GM19043 (cell line): ENCODE measurements around the gene ARID3B.
"Not testable (repeated sequence)": the region's sequence is repeated elsewhere in the genome, so short reads cannot be mapped to it uniquely, and the experiment has no call there.

ENCODE experiments used
- ATAC-seq: cut with Tn5 transposase; IDR thresholded peaks from one replicate; pipeline ENCODE4 v1.9.1; 2021; ENCODE audit warnings: low read depth; ENCODE audit not compliant: unreplicated experiment

The ARID3B gene, protein sequence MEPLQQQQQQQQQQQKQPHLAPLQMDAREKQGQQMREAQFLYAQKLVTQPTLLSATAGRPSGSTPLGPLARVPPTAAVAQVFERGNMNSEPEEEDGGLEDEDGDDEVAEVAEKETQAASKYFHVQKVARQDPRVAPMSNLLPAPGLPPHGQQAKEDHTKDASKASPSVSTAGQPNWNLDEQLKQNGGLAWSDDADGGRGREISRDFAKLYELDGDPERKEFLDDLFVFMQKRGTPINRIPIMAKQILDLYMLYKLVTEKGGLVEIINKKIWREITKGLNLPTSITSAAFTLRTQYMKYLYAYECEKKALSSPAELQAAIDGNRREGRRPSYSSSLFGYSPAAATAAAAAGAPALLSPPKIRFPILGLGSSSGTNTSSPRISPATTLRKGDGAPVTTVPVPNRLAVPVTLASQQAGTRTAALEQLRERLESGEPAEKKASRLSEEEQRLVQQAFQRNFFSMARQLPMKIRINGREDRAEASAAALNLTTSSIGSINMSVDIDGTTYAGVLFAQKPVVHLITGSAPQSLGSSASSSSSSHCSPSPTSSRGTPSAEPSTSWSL

DNA sequence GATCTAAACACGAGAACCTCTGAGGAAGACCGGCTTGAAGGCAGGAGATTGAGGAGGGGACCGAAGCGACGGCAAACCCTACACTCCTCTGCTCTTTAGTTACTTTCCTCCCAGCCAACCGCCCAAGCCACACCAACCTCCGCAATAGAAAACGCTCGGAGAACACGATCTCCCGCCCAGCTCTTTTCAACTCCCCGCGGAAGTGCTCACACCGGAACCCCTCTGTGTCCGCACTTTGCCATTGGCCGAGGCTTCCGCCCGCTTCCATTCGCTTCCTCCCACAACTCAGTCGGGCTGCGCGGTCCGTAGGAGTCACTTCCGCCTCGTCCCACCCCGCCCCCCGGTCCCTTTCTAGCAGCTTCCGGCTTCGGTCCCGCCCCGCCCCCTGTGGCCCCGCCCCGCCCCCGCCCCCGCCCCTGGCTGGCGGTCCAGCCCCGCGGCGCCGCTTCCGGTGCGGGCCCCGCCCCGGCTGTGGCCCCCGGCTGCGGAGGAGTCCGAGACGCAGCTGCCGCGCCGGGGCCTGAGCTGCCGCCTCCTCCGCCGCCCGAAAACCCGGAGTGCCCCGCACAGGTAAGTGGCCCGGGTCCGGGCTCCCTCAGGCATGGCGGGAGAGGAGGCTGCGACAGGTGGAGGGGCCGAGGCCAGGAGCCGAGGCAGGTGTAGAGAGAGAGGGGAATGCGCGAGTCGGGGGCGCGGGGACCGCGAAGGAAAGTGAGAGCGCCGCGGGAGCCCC lies at the start of gene ARID3B:
Gene ARID3B (plus strand): TSS at position 460 of the 733 bp plus-strand sequence. CDS start 2,717 bp downstream, outside the sequence.
- peak; percentile 84 for ATAC-seq

DNA sequence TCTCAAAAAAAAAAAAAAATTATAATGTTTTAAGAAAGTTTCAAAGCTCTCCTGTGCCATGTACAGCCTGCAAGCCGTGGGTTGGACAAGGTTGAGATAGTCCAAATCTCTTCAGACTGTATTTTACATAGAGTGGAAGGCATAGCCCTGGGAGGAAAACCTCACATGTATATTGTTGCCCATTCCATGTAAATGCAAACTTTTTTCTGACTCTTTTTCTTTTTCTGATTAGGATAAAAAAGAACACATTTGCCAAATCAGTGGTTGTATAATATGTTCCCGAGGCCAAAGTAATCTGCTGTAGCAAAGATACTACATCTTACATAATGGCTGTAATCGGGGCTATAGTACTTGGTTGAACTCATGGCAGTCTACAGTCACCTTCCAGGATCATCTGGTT lies 44.4 kb upstream of the ARID3B start:
- ATAC-seq, result no peak

DNA sequence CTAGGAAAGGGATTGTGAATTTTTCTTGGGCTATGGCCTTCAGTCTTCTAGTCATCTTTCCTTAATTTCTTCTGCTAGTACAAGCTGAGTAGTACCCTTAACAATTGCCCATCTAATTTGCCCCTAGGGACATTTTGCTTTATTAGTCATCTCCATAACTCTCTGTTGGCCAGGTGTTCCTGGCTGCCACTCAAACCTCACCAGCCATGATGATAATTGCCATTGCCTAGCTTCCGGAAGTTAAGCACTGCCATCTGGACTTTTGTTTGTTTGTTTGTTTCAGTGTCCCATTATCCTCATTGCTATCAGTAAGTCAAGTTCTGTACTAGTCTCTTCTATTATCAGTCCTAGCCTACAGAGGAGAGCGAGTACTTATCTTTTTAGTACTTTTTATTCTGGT lies 43.4 kb upstream of the ARID3B start:
- ATAC-seq, result no peak

DNA sequence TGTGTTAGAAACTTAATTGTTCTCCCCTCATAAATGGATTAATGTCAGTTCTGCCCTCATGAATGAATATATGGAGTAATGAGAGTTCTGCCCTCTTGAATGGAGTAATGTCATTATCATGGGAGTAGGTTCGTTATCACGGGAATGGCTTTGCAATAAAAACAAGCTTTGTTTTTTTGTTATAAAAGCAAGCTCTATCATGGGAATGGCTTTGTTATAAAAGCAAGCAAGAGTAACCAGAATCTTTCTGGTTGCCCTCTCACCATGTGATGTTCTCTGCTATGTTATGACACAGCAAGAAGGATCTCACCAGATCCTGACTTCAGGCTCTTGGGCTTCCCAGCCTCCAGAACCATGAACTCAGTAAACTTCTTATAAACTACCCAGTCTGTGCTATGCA lies 41.7 kb upstream of the ARID3B start:
- ATAC-seq, result no peak

DNA sequence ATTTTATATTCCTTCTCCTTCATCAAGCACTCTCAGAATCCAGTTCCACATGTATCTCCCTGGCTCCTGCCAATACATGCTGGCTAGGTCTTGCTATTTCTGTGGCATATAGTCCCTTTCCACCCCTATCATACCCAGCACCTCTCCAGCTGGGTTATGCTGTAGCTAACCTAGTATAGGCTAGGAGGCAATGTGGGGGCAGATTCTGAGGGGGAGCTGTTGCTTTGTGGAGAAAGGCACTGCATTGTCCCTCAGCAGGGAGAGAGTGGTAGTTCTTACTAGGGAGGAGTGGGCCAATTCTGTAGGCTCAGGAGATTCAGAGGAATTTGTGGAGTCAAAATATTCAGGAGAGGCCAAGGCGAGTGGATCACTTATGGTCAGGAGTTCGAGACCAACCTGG lies 40.6 kb upstream of the ARID3B start:
- no peak for ATAC-seq

DNA sequence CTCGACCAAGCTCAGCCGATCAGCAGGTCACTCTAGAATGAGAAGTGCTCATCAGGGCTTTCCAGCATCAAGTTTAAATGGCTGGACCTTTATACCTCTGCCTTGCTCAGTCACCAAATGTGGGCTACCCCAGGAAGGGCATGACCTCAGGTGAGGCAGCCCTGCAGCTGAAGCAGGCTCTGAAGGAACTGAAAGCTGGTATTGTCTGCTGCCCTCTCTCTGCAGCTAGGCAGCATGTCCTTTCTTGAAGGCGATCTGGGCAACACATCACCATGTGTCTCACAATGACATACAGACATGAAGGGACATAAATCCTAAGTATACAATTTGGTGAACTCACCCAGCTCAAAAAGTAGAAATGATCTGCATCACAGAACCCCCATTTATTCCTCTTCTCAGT lies 38.7 kb upstream of the ARID3B start:
- no peak for ATAC-seq

DNA sequence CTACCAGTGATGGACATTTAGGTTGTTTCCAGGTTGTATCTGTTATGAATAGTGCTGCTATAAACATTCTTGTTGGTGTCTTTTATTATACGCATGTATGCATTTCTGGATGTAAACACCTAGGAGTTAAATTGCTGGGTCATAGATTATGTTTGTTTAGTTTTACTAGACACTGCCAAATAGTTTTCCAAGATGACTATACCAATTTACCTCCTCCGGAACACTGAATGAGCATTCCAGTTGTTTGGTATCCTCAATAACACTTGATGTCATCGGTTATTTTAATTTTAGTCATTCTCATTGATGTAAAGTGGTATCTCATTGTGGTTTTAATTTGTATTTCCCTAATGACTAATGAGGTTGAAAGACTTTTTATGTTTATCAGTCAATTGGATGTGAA lies 36.6 kb upstream of the ARID3B start:
- no peak for ATAC-seq

DNA sequence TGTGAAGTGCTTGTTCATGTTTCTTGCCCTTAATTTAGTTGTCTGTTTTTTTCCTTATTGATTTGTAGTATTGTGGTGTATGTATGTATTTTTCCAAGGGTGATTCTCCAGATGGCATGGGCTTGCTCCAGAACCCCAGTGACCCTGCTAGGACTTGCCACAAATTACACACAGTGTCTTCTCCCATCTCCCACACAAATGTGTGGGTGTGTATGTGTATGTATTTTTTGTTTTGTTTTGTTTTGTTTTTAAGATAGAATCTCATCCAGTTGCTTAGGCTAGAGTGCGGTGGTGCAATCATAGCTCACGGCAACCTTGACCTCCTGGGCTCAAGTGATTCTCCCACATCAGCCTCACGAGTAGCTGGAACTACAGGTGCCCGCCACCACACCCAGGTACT lies 36.2 kb upstream of the ARID3B start:
- no peak for ATAC-seq

DNA sequence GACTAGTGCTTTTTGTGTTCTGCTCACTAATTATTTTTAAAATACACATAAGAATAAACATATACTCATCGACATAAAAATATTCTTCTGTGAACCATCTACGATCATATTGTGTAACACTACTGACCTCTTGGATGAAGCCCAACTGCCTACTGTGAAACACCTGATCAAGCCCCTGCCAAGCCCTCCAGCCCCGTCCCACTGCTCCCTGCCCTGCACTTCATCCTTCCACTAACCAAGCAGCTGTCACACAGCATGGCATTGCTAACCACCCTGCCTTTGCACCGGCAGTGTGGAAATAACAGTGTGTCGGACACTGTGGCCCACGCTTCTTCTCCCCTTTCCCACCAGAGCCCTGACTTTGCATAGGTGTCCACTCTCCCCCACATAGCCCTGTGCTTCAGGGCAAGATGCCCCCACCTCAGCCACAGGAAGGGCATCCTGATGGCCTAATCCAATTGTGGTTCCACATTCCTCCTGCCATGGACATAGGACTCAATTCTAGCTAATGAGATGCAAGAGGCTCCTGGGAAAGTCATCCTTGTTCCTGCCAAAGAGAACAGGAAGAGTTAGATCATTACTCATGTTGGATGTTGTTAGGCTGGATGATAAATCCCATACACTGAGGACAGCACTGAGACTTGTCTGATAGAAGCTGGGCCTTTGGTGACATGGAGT lies 35.0 kb upstream of the ARID3B start:
- no peak for ATAC-seq

DNA sequence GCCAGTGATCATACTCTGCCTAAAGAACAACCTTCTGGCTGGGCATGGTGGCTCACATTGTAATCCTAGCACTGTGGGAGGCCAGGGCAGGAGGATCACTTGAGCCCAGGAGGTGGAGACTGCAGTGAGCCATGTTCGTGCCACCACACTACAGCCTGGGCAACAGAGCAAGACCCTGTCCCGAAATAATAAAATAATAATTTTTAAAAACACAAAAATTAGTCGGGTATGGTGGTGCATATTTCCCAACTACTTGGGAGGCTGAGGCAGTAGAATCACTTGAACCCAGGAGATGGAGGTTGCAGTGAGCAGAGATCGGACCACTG lies 34.5 kb upstream of the ARID3B start:
- ATAC-seq, result no peak

DNA sequence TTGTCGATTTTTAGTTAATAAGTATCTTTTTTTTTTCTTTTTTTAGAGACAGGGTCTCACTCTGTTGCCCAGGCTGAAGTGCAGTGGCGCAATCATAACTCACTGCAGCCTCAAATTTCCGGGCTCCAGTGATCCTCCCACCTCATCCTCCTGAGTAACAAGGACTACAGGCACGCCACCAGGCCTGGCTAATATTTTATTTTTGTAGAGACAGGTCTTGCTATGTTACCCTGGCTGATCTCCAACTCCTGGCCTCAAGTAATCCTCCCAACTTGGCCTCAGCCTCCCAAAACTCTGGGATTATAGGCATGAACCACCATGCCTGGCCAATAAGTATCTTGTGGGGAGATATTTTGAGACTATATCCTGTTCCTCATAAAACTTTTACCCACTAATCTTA lies 29.4 kb upstream of the ARID3B start:
- no peak for ATAC-seq

DNA sequence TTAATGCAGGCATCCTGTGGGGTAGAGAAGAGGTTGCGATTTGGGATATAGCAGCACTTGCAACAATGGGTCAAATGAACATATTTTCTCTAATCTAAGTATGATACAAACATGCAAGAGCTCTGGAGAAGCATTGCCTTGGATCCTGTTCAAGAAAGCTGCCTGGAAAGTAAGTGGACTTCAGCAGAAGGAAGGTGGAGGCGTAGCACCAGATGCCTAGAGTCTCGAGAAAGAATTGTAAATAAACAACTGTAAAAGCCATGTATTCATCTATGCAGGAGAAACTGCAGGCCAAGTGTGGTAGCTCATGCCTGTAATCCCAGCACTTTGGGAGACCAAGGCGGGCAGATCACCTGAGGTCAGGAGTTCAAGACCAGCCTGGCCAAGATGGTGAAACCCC lies 27.0 kb upstream of the ARID3B start:
- not testable (repeated sequence) for ATAC-seq

DNA sequence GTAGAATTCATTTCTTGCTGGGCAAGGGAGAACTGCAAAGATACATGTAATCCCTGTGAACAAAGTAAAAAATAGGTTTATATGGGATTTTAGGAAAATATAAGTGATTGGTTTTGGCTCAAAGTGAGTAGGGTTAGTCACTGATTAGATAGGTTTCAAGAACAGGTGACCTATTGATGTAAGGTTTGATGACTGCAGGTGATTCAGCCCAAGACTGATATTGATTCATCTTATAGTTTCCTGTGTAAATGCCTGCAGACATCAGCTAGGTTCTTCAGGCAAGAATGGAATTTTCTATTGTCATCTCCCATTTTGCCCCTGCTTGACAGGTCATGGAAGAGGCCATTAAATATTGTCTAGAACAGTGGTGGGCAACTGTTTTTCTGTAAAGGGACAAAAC lies 23.9 kb upstream of the ARID3B start:
- ATAC-seq, result no peak

DNA sequence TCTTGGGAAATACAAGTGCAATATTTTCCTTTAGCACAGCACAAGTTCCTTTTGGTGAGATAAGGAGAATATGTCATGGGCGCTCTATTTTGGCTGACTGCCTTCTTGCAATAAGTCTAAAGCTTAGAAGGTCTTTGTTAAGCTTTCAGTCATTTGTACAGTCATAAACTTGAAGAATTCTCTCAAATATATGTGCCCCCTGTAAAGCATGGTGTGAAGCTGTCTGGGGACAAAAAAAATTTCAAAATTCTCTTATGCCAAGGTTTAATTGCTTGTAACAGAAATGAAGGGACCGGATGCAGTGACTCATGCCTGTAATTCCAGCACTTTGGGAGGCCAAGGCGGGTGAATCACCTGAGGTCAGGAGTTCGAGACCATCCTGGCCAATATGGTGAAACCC lies 21.7 kb upstream of the ARID3B start:
- ATAC-seq, result no peak

DNA sequence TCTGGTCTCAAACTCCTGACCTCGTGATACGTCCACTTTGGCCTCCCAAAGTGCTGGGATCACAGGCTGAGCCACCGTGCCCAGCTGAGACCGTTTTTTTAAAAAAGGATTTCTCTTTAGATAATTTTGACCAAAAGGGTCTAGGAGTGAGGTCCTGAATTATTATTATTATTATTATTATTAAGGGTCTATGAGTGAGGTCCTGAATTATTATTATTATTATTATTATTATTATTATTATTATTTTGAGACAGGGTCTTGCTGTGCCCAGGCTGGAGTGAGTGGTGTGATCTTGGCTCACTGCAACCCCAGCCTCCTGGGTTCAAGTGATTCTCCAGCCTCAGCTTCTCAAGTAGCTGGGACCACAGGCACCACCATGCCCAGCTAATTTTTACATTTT lies 20.6 kb upstream of the ARID3B start:
- ATAC-seq, result no peak

DNA sequence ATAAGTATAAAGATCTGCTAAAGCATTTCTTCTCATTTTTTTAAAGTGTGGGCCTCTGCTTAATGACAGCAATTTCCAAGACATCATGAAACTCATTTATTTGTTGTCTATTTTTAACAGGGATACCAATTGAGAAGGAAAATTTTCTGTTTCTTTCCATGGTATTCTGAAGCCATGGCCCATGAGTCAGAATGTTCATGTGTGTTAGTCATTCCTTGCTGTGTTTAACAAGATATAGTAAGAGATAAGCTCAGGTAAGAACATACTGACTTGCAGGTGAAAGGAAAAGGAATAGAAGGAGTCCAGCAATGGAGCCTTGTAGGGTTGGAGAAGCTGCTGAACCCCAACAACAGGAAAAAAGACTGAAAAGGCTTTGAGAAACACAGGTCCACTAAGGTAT lies 17.0 kb upstream of the ARID3B start:
- no peak for ATAC-seq

DNA sequence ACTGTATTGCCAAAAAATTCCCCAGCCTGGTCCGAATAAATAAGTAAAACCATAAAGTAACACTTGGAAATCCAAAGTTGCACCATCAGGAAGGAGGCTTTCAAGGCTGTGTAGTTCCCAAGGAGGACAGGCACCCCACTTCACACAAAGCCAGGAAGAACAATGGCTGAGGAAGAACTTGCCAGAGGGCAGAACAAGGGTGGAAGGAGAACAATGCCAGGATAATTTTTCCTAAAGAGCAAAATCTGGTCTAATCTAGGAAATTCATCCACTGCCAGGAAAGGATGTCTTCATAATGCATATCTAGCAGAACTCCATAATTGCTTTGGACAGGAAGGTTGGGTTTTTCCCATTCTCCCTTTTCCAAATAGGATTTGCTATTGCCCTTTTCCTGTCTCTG lies 15.7 kb upstream of the ARID3B start:
- ATAC-seq, result no peak

DNA sequence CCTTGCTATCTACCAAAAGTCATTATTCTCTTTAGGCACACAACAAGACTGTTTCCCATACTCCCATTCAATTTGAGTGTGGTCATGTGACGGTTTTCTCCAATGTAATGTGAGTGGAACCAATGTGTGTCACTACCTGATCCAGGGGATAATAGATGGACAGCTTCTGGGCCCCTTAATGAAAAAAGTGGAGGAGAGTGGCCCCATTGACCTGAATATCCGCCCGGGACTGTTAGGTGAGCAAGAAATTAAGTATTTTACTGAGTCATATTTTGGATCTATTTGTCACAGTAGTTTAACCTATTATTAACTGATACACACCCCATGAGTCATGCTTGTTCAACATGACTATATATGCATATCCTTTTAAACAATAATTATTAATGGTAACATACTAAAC lies 15.1 kb upstream of the ARID3B start:
- ATAC-seq, result no peak

DNA sequence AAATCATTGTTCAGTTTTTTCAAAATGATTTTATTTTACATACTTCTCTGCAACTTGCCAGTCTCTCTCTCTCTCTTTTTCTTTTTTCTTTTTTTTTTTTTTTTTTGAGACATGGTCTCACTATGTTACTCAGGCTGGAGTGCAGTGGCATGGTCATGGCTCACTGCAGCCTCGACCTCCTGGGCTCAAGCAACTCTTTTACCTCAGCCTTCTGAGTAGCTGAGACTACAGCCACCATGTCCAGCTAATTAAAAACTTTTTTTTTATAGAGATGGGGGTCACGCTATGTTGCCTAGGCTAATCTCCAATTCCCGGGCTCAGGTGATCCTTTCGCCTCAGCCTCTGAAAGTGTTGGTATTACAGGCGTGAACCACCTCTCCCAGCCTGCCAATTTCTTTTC lies 12.1 kb upstream of the ARID3B start:
- no peak for ATAC-seq

DNA sequence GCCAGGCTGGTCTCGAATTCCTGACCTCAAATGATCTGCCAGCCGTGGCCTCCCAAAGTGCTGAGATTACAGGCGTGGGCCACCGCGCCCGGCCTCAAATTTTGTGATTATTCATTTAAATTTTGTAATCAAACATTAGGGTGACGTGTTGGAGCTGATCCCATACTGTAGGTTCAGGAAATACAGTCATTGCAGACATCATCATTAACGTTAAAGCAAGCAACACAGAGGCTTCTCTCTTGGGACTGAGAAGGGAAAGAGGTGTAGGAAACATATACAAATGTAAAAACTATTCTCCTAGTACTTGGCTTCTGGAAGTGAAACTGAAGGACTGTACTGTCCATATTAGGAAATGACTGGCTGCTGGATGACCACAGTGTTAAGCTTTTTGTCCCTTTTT lies 11.1 kb upstream of the ARID3B start:
- ATAC-seq, result no peak

DNA sequence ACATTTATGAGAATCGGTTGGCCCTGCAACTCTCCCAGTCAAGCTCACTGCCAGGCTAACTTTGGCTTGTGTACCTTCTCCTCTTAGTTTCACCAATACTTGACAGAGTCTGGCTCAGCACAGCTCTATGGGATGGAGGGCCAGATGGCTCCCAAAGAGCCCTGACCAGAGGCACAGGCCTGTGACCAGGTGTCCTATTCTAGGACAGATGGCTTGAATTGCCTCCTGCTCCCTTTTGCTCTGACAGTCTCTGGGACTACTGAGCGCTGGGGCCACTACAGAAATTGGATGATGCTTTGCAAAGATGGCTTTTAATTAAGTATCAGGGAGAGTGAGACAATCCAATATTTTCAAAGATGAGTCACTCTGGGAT lies 10.3 kb upstream of the ARID3B start:
- no peak for ATAC-seq
